ENCODE measurements around the gene PMIS2.

The PMIS2 gene

DNA sequence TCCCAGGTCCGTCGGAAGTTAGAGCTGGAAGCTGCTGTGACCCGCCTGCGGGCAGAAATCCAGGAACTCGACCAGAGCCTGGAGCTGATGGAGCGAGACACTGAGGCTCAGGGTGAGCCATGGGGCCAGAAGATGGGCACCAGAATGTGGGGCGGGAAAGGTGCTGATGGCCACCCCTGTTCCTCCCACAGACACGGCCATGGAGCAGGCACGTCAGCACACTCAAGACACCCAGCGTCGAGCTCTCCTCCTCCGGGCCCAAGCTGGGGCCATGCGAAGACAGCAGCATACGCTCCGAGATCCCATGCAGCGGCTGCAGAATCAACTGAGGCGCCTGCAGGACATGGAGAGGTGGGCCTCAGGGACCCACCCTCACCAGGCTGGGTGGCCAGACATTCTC, 29.1 kb downstream of the PMIS2 start:
- no peaks in the 10 kb centered on the region for H3K4me1 ChIP-seq (ENCODE audit: insufficient read depth, low read length)
- H3K4me3 ChIP-seq (ENCODE audit: low read length), result no peak overlapping the region
- no peak overlapping the region for H3K9ac ChIP-seq (ENCODE audit: low read depth, low read length)
- H3K36me3 ChIP-seq (ENCODE audit: insufficient read depth, low read length), result peaks cover 26% of the 10 kb centered on the region
- H3K27ac ChIP-seq (ENCODE audit: low read depth, low read length), result no peak overlapping the region
- no peaks in the 10 kb centered on the region for H3K9me3 ChIP-seq (ENCODE audit: insufficient read depth, low read depth, low read length)
- WGBS, result 95% methylated on average over 17 of the region's 17 CpGs
- no peaks in the 10 kb centered on the region for H3K27me3 ChIP-seq (ENCODE audit: insufficient read depth, low read length)

DNA sequence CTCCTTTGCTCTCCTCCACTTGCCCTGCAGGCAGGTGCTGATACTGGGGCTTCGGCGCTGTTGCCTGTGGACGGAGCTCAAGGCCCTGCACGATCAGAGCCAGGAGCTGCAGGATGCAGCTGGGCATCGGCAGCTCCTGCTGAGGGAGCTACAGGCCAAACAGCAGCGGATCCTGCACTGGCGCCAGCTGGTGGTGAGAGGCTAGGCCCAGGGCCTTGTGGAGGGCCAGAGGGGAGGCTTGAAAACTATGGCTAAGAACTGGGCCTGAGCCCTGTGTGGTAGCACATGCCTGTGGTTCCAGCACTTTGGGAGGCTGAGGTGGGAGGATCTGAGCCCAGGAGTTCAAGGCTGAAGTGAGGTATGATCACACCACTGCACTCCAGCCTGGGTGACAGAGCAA, 32.9 kb downstream of the PMIS2 start:
- Histone ChIP-seq H3K36me3 (ENCODE audit: insufficient read depth, low read length) (peaks cover 38% of the 10 kb centered on the region), H3K27me3 (ENCODE audit: insufficient read depth, low read length) (no peaks in the 10 kb centered on the region), H3K9me3 (ENCODE audit: insufficient read depth, low read depth, low read length) (no peaks in the 10 kb centered on the region), H3K4me1 (ENCODE audit: insufficient read depth, low read length) (no peaks in the 10 kb centered on the region), H3K4me3 (ENCODE audit: low read length) (no peak overlapping the region), H3K9ac (ENCODE audit: low read depth, low read length) (no peak overlapping the region), H3K27ac (ENCODE audit: low read depth, low read length) (no peak overlapping the region)
- 82% methylated on average over 7 of the region's 7 CpGs for WGBS

DNA sequence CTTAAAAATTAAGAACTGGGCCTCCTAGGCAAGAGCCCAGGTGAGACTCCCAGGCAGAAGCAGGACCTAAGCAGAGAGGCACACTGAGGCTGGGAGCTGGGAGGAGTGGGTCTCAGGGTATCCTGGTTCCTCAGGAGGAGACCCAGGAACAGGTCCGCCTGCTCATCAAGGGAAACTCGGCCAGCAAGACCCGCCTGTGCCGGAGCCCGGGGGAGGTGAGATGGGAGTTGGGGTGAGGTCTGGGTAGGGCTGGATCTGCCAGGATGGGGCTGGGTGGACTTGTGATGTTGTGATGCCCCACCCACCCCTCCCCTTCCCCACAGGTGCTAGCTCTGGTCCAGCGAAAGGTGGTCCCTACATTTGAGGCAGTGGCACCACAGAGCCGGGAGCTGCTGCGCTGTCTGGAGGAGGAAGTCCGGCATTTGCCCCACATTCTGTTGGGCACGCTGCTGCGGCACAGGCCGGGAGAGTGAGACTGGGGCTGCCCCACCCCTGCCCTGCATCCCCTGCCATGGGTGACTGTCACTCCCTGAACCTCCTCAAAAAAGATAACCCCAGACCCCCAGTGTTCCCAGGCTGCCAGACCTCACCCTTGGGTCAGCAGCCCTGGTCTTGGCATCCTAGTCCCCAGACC, 33.4 kb downstream of the PMIS2 start:
- Histone ChIP-seq H3K9me3 (ENCODE audit: insufficient read depth, low read depth, low read length) (no peaks in the 10 kb centered on the region), H3K27me3 (ENCODE audit: insufficient read depth, low read length) (no peaks in the 10 kb centered on the region), H3K4me3 (ENCODE audit: low read length) (no peak overlapping the region), H3K36me3 (ENCODE audit: insufficient read depth, low read length) (peaks cover 38% of the 10 kb centered on the region), H3K4me1 (ENCODE audit: insufficient read depth, low read length) (no peaks in the 10 kb centered on the region), H3K9ac (ENCODE audit: low read depth, low read length) (no peak overlapping the region), H3K27ac (ENCODE audit: low read depth, low read length) (no peak overlapping the region)
- 95% methylated on average over 12 of the region's 12 CpGs for WGBS

DNA sequence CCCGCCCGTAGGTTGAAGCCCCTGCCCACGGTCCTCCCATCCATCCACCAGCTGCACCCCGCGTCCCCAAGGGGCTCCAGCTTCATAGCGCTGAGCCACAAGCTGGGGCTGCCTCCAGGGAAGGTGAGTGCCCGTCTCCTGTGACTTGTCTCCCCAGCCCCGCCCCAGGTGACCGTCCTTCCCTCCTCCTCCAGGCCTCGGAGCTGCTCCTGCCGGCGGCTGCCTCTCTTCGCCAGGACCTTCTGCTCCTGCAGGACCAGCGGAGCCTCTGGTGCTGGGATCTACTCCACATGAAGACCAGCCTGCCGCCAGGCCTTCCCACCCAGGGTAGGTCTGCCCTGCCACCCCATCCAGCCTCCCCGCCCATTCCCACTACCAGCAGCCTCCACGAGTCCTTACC, 34.0 kb downstream of the PMIS2 start:
- Histone ChIP-seq H3K4me3 (ENCODE audit: low read length) (no peak overlapping the region), H3K27ac (ENCODE audit: low read depth, low read length) (no peak overlapping the region), H3K36me3 (ENCODE audit: insufficient read depth, low read length) (peaks cover 35% of the 10 kb centered on the region), H3K4me1 (ENCODE audit: insufficient read depth, low read length) (no peaks in the 10 kb centered on the region), H3K9ac (ENCODE audit: low read depth, low read length) (no peak overlapping the region), H3K27me3 (ENCODE audit: insufficient read depth, low read length) (no peaks in the 10 kb centered on the region), H3K9me3 (ENCODE audit: insufficient read depth, low read depth, low read length) (no peaks in the 10 kb centered on the region)
- 93% methylated on average over 17 of the region's 17 CpGs for WGBS

DNA sequence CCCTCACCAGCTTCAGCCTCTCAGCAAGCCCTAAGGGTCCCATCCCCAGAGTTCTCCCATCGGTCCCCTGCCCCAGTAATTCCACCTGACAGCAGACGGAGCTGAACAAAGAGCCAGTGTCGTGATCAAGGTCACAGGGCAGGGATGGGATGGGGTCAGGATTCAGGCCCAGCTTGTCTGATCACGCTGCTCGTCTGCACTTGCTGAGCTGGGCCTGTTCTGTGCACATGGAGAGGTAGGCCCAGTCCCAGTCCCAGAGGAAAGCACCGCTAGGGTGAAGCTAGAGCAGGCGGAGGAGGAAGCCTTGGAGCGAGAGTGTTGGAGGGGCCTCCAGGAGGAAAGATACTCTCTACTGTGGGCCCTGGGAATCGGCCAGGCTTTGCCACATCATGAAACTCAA, 35.7 kb downstream of the PMIS2 start:
- H3K27ac ChIP-seq (ENCODE audit: low read depth, low read length), result no peak overlapping the region
- H3K36me3 ChIP-seq (ENCODE audit: insufficient read depth, low read length), result peaks cover 25% of the 10 kb centered on the region
- no peak overlapping the region for H3K4me3 ChIP-seq (ENCODE audit: low read length)
- WGBS, result 97% methylated on average over 9 of the region's 9 CpGs
- H3K27me3 ChIP-seq (ENCODE audit: insufficient read depth, low read length), result no peaks in the 10 kb centered on the region
- H3K9ac ChIP-seq (ENCODE audit: low read depth, low read length), result no peak overlapping the region
- no peaks in the 10 kb centered on the region for H3K4me1 ChIP-seq (ENCODE audit: insufficient read depth, low read length)
- no peaks in the 10 kb centered on the region for H3K9me3 ChIP-seq (ENCODE audit: insufficient read depth, low read depth, low read length)

DNA sequence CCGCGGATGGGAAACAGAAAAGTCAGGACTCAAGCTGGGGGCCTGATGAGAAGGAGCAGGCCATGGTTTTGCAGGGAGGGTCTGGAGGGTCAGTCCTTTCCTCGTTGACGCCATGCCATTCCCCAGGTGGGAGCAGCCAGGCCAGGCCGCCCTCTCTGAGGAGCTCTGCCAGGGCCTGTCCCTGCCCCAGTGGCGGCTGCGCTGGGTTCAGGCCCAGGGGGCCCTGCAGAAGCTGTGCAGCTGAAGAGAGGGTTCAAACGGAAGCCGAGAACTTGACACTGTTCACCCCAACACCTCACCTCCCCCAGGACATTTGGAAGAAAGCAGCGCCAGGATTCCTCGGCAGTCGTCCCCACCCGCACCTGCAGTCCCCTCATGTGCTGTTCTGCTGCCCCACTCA, 36.8 kb downstream of the PMIS2 start:
- no peaks in the 10 kb centered on the region for H3K9me3 ChIP-seq (ENCODE audit: insufficient read depth, low read depth, low read length)
- WGBS, result 93% methylated on average over 13 of the region's 13 CpGs
- H3K9ac ChIP-seq (ENCODE audit: low read depth, low read length), result no peak overlapping the region
- H3K27ac ChIP-seq (ENCODE audit: low read depth, low read length), result no peak overlapping the region
- H3K4me3 ChIP-seq (ENCODE audit: low read length), result no peak overlapping the region
- H3K4me1 ChIP-seq (ENCODE audit: insufficient read depth, low read length), result no peaks in the 10 kb centered on the region
- H3K27me3 ChIP-seq (ENCODE audit: insufficient read depth, low read length), result no peaks in the 10 kb centered on the region
- H3K36me3 ChIP-seq (ENCODE audit: insufficient read depth, low read length), result peaks cover 16% of the 10 kb centered on the region

DNA sequence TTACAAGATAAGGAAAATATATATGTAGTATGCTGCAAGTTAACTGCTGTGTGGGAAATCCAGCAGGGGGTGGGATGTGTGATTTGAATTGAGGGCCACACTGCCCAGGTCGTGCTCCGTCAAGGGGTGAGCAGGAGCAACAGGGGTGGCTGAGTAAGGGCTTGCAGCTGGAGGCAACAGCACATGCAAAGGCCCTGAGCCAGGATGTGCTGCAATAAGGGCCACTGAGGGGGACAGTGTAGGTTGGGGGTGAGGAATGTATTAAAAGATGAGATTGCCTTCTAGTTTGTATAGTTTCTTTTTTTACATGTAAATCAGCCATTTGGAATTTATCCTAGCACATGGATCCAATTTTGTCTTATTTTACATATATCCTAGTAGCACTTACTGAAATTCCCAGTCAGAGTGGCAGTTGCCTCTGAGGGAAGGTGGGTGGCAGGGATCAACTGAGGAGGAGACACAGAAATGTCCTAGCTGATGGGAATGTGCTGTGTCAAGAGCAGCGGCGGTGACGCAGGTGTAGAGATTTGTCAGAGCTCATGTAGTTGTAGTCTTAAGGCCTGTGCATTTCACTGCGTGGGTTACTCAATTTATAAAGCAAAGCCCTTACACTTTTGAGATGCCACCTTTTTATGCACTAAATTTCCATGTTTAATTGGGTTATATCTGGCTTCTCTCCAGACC, 37.5 kb downstream of the PMIS2 start:
- Histone ChIP-seq H3K27ac (ENCODE audit: low read depth, low read length) (no peak overlapping the region), H3K9ac (ENCODE audit: low read depth, low read length) (no peak overlapping the region), H3K27me3 (ENCODE audit: insufficient read depth, low read length) (no peaks in the 10 kb centered on the region), H3K4me3 (ENCODE audit: low read length) (no peak overlapping the region), H3K9me3 (ENCODE audit: insufficient read depth, low read depth, low read length) (no peaks in the 10 kb centered on the region), H3K36me3 (ENCODE audit: insufficient read depth, low read length) (peaks cover 16% of the 10 kb centered on the region), H3K4me1 (ENCODE audit: insufficient read depth, low read length) (no peaks in the 10 kb centered on the region)
- WGBS, result 91% methylated on average over 6 of the region's 6 CpGs

DNA sequence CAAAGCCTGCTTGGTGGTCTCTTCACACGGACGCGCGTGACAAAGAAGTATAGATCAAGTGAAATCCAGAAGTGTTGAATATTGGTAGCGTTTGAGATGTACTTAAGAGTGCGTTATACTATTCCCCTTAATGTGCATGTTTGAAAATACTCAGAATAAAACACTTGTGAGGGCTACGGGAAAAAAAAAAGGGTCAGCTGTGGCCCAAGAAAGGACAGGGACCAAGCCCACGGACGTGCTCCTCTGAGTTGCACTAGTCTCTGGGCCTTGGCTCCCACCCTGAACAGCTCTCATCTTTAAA, 42.2 kb downstream of the PMIS2 start:
- Histone ChIP-seq H3K4me1 (ENCODE audit: insufficient read depth, low read length) (peaks cover 5% of the 10 kb centered on the region; the same call in 1 of the 2 replicates), H3K9me3 (ENCODE audit: insufficient read depth, low read depth, low read length) (no peaks in the 10 kb centered on the region), H3K4me3 (ENCODE audit: low read length) (peak overlapping the region; percentile 82), H3K9ac (ENCODE audit: low read depth, low read length) (peak overlapping the region; percentile 73), H3K27me3 (ENCODE audit: insufficient read depth, low read length) (no peaks in the 10 kb centered on the region), H3K27ac (ENCODE audit: low read depth, low read length) (peak overlapping the region; percentile 74), H3K36me3 (ENCODE audit: insufficient read depth, low read length) (peaks cover 30% of the 10 kb centered on the region)
- WGBS, result 33% methylated on average over 9 of the region's 9 CpGs

DNA sequence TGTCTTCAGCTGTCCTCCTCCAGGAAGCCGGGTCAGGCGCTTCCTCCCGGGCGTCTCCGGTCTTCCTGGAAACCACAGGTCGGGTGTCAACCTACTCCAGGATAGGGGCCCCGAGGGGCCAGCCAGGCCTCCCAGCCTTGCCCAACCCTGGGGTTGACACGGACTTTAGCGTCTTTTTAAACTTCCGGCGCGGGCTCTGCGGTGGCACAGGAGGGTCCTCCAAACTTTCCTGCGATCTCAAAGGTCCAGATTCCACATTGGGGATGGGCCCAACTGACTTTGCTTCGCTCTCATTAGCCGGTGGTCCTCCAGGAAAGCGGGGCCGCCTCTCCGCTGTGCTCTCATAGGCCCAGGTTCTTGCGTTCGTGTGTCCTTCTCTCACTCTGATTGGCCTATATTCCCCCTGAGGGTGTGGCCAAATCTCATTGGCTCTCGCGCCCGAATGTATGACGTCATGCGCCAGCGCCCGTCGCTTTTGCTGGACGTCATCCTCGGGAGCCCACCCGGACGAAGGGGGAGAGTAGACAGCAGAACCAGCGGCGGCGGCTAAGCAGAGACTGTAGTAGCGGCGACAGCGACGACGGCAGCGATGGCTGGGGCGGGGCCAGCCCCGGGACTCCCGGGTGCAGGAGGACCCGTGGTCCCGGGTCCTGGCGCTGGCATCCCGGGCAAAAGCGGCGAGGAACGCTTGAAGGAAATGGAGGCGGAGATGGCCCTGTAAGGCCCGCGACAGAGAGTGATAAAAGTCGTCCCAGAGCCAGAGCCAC, 42.8 kb downstream of the PMIS2 start, which contains the start of gene RBM42:
RBM42 (plus strand) TSS at position 472 of the 767 bp plus-strand sequence; CDS start at position 590, 118 bp downstream.
- whole genome bisulfite sequencing, result under 1% methylated on average over 56 of the region's 56 CpGs

DNA sequence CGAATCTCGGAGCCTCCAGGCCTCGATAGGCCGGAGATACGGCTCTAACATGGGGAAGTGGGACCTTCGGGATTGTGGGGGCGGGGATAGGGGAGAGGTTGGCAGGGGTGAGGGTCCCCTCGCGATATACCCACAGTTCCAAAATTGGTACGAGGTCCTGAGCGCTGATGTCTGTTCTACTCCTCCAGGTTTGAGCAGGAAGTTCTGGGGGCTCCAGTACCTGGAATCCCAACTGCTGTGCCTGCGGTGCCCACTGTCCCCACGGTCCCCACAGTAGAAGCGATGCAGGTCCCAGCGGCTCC, 43.3 kb downstream of the PMIS2 start:
- H3K4me1 ChIP-seq (ENCODE audit: insufficient read depth, low read length), result peaks cover 5% of the 10 kb centered on the region; the same call in 1 of the 2 replicates
- peak overlapping the region; percentile 67 for H3K9ac ChIP-seq (ENCODE audit: low read depth, low read length)
- H3K9me3 ChIP-seq (ENCODE audit: insufficient read depth, low read depth, low read length), result no peaks in the 10 kb centered on the region
- peak overlapping the region; percentile 42; the same call in 1 of the 2 replicates for H3K27ac ChIP-seq (ENCODE audit: low read depth, low read length)
- WGBS, result 7% methylated on average over 15 of the region's 15 CpGs
- H3K27me3 ChIP-seq (ENCODE audit: insufficient read depth, low read length), result no peaks in the 10 kb centered on the region
- H3K36me3 ChIP-seq (ENCODE audit: insufficient read depth, low read length), result peaks cover 40% of the 10 kb centered on the region
- H3K4me3 ChIP-seq (ENCODE audit: low read length), result peak overlapping the region; percentile 82

More for the DNA sequence above, 42.8 kb downstream of the PMIS2 start, which contains the start of gene RBM42:
- H3K27ac ChIP-seq (ENCODE audit: low read depth, low read length), result peak within 1 kb of the TSS; percentile 74
- H3K36me3 ChIP-seq (ENCODE audit: insufficient read depth, low read length), result peaks cover 35% of the 10 kb centered on the region
- H3K4me1 ChIP-seq (ENCODE audit: insufficient read depth, low read length), result peaks cover 5% of the 10 kb centered on the region; the same call in 1 of the 2 replicates
- H3K4me3 ChIP-seq (ENCODE audit: low read length), result peak within 1 kb of the TSS; percentile 82
- H3K27me3 ChIP-seq (ENCODE audit: insufficient read depth, low read length), result no peaks in the 10 kb centered on the region
- H3K9me3 ChIP-seq (ENCODE audit: insufficient read depth, low read depth, low read length), result no peaks in the 10 kb centered on the region
- peak within 1 kb of the TSS; percentile 73 for H3K9ac ChIP-seq (ENCODE audit: low read depth, low read length)

DNA sequence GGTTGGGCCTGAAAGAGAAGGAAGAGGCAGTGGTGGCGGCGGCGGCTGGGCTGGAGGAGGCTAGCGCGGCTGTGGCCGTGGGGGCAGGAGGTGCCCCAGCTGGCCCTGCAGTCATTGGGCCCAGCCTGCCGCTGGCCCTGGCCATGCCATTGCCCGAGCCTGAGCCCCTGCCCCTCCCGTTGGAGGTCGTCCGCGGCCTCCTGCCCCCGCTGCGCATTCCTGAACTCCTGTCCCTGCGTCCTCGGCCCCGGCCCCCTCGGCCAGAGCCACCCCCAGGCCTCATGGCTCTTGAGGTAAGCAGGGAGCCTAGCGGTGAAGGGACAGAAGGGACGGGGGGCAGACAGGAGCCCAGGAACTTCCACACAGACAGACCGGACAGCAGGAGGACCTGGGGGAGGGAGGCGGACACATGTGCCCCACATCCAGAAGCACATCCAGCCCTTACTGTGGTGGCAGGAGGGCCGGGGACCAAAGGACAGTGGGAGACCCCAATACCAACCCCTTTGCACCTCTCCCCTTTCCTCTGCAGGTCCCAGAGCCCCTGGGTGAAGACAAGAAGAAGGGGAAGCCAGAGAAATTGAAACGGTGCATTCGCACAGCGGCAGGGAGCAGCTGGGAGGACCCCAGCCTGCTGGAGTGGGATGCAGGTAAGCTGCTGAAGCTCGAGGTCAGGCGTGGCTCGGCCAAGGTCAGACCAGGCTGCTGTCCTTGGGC, 47.9 kb downstream of the PMIS2 start:
- Histone ChIP-seq H3K4me1 (ENCODE audit: insufficient read depth, low read length) (peaks cover 5% of the 10 kb centered on the region; the same call in 1 of the 2 replicates), H3K4me3 (ENCODE audit: low read length) (no peak overlapping the region), H3K27ac (ENCODE audit: low read depth, low read length) (no peak overlapping the region), H3K27me3 (ENCODE audit: insufficient read depth, low read length) (no peaks in the 10 kb centered on the region), H3K9me3 (ENCODE audit: insufficient read depth, low read depth, low read length) (no peaks in the 10 kb centered on the region), H3K36me3 (ENCODE audit: insufficient read depth, low read length) (peaks cover 76% of the 10 kb centered on the region), H3K9ac (ENCODE audit: low read depth, low read length) (no peak overlapping the region)
- WGBS, result 96% methylated on average over 29 of the region's 29 CpGs
